HepG2 (cell line): Measurements from ENCODE around the gene JPH4. TPM values are rescaled to one million over a fixed set of nuclear protein-coding genes. Genes with fewer than 3 reads are reported as not detected.
A peak's percentile ranks its signal among the peaks of the same experiment; 100 is the strongest.

Experiments used
- EED ChIP-seq: sonication (generic); formaldehyde crosslinking; IDR thresholded peaks from 2 replicates; pipeline ENCODE4 v1.5.0; 2020; ENCODE audit warnings: mild to moderate bottlenecking, missing genetic modification reagents
- GPN1 ChIP-seq: sonication (generic); formaldehyde crosslinking; IDR thresholded peaks from 2 replicates; pipeline ENCODE4 v1.5.1; 2020; ENCODE audit warnings: missing genetic modification reagents, borderline replicate concordance
- JUN ChIP-seq: sonication (generic); formaldehyde crosslinking; IDR thresholded peaks from 2 replicates; pipeline ENCODE4 v1.4.0; 2020; ENCODE audit warnings: mild to moderate bottlenecking, missing genetic modification reagents
- NFKB2 ChIP-seq: sonication (generic); formaldehyde crosslinking; IDR thresholded peaks from 2 replicates; pipeline ENCODE4 v1.4.0; 2020; ENCODE audit warnings: missing genetic modification reagents, borderline replicate concordance
- POLR2G ChIP-seq: fragments of 200-400 bp; formaldehyde crosslinking; IDR thresholded peaks from 2 replicates; pipeline ENCODE4 v1.6.1; 2018; ENCODE audit warnings: mild to moderate bottlenecking, low read depth, low read length, moderate library complexity
- RELA ChIP-seq: sonication (generic); formaldehyde crosslinking; IDR thresholded peaks from 2 replicates; pipeline ENCODE4 v1.4.0; 2020; ENCODE audit warnings: missing genetic modification reagents
- SOX6 ChIP-seq, 2 experiments: fragments of 450-650 bp in 1 of 2; sonication (generic) in 1 of 2; formaldehyde crosslinking in 1 of 2; IDR thresholded peaks; 2 replicates each; pipeline versions ENCODE4 v1.4.0 to v1.6.1; 2017 to 2020; ENCODE audit warnings: antibody characterized with exemption in 1 of 2, mild to moderate bottlenecking in 1 of 2, missing genetic modification reagents in 1 of 2
- SRSF1 ChIP-seq: fragments of 200-400 bp; formaldehyde crosslinking; optimal IDR thresholded peaks from 2 replicates; pipeline ENCODE3; 2017; ENCODE audit warnings: mild to moderate bottlenecking, low read depth, low read length, moderate library complexity
- XRCC5 ChIP-seq: fragments of 200-400 bp; formaldehyde crosslinking; optimal IDR thresholded peaks from 2 replicates; pipeline ENCODE3; 2017; ENCODE audit warnings: mild to moderate bottlenecking, low read length
- YEATS4 ChIP-seq: sonication (generic); formaldehyde crosslinking; IDR thresholded peaks from 2 replicates; pipeline ENCODE4 v1.4.0; 2020; ENCODE audit warnings: missing genetic modification reagents, borderline replicate concordance
- ZFP36L1 ChIP-seq: sonication (generic); formaldehyde crosslinking; IDR thresholded peaks from 2 replicates; pipeline ENCODE4 v1.8.0; 2022; ENCODE audit warnings: mild to moderate bottlenecking, missing genetic modification reagents, moderate library complexity
- ZNF296 ChIP-seq: sonication (generic); formaldehyde crosslinking; conservative IDR thresholded peaks from 2 replicates; pipeline ENCODE4 v1.5.0; 2020; ENCODE audit warnings: mild to moderate bottlenecking, missing genetic modification reagents
- ZNF713 ChIP-seq: sonication (generic); formaldehyde crosslinking; IDR thresholded peaks from 2 replicates; pipeline ENCODE4 v1.4.0; 2020; ENCODE audit warnings: mild to moderate bottlenecking, missing genetic modification reagents
- ZNF746 ChIP-seq: sonication (generic); formaldehyde crosslinking; IDR thresholded peaks from 2 replicates; pipeline ENCODE4 v1.8.0; 2022; ENCODE audit warnings: mild to moderate bottlenecking, missing genetic modification reagents
- polyA plus RNA-seq, 8 experiments: library from polyadenylated mRNA; depleted of rRNA in 3 of 8; stranded (reverse) in 7 of 8; unstranded in 1 of 8; fragments of >200 nt; fragmentation: Illumina TruSeq in 4 of 8; extraction: Trizol in 4 of 8; gene quantifications; 2 replicates each; pipeline versions ENCODE4 v1.2.1 to v1.2.3, GENCODE V29; 2011 to 2016; ENCODE audit warnings: low read depth in 4 of 8, missing spikeins in 1 of 8, mixed read lengths in 1 of 8; ENCODE audit not compliant: insufficient read depth in 1 of 8
- total RNA-seq, 5 experiments: library from RNA; depleted of rRNA; stranded (reverse); fragments of >200 nt; fragmentation: Illumina TruSeq; extraction: Trizol; gene quantifications; 2 replicates each; pipeline ENCODE4 v1.2.3, GENCODE V29; 2016; ENCODE audit warnings: low read depth in 1 of 5
- TF ChIP-seq, protein P1 (sequence below): sonication (generic); formaldehyde crosslinking; IDR thresholded peaks from 2 replicates; pipeline ENCODE4 v1.4.0; 2020; ENCODE audit warnings: missing genetic modification reagents
- TF ChIP-seq, protein P2 (sequence below): sonication (generic); formaldehyde crosslinking; IDR thresholded peaks from 2 replicates; pipeline ENCODE4 v1.4.0; 2020; ENCODE audit warnings: mild to moderate bottlenecking, missing genetic modification reagents, borderline replicate concordance
- TF ChIP-seq, protein P3 (sequence below): sonication (generic); formaldehyde crosslinking; IDR thresholded peaks from 2 replicates; pipeline ENCODE4 v1.4.0; 2020; ENCODE audit warnings: missing genetic modification reagents
- TF ChIP-seq, protein P4 (sequence below): sonication (generic); formaldehyde crosslinking; IDR thresholded peaks from 2 replicates; pipeline ENCODE4 v1.4.0; 2020; ENCODE audit warnings: low read depth, missing genetic modification reagents
- TF ChIP-seq, protein P5 (sequence below): sonication (generic); formaldehyde crosslinking; IDR thresholded peaks from 2 replicates; pipeline ENCODE4 v1.8.1; 2023; ENCODE audit warnings: mild to moderate bottlenecking, missing genetic modification reagents, borderline replicate concordance

JPH4 gene
- total and polyA plus RNA-seq, 2 of the 13 experiments (the other 11 are each of a cell fraction or from before 2014, with no cell fraction given), result 0.08 to 0.22 TPM

DNA sequence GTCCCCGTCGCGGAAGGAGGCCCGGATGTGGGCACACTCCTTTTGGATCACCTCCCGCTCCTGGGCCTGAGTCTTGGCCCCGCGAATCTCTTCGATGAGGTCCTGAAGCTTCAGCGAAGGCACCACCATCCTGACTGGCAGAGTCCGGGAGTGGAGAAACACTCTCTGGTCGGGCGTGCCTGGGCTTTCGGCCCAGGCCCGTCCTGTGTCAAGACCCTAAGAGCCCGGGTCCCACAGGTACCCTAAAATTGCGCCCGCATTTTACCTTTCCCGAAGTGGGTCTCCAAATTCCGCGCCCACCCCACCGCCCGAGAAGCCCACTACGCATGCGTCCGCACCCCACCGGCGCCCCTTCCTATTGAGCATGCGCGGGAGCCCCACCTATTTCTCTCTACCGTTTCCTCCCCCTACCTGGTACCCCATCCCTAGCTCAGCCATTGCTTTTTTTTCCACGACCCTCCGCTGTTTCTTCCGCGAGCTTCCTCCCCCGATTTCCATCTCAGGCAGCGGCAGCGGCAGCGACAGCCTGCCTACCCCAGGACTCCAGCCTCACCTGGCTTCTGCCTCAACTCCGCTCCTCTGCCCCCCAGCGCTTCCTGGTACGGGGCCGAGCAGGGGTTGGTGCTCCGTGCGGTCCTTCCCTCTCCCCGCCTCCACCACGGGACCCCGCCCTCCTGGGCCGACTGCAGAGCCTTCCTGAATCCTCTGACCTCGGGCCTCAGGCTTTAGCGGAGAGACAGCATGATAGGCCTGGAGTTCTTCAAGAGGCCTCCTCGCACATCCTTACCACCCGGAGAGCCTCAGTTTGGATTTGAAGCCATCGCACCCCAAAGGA lies 11.2 kb downstream of the JPH4 start, which contains the start of gene AP1G2 (continued):
- TF ChIP-seq, protein P1, sequence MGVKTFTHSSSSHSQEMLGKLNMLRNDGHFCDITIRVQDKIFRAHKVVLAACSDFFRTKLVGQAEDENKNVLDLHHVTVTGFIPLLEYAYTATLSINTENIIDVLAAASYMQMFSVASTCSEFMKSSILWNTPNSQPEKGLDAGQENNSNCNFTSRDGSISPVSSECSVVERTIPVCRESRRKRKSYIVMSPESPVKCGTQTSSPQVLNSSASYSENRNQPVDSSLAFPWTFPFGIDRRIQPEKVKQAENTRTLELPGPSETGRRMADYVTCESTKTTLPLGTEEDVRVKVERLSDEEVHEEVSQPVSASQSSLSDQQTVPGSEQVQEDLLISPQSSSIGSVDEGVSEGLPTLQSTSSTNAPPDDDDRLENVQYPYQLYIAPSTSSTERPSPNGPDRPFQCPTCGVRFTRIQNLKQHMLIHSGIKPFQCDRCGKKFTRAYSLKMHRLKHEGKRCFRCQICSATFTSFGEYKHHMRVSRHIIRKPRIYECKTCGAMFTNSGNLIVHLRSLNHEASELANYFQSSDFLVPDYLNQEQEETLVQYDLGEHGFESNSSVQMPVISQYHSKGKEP, result peak; percentile 94
- TF ChIP-seq ZNF746 (CRISPR knock-in tag) (peak; percentile 85), POLR2G (peak; percentile 99), ZFP36L1 (CRISPR knock-in tag) (peak; percentile 98), RELA (CRISPR knock-in tag) (peak; percentile 98), JUN (CRISPR knock-in tag) (0 out of 2 replicates have a peak, but pooled peaks have one; percentile 17), ZNF296 (CRISPR knock-in tag) (0 out of 2 replicates have a peak, but pooled peaks have one; percentile 77), YEATS4 (CRISPR knock-in tag) (peak; percentile 74), GPN1 (CRISPR knock-in tag) (no peak; the same call in 1 of the 2 replicates), XRCC5 (peak; percentile 93), ZNF713 (CRISPR knock-in tag) (peak; percentile 99; the same call in 1 of the 2 replicates), NFKB2 (CRISPR knock-in tag) (peak; percentile 79; the same call in 1 of the 2 replicates), SRSF1 (peak; percentile 99), SOX6 (IDR thresholded peaks at IDR 0.05) (no peak), SOX6 (CRISPR knock-in tag; IDR thresholded peaks at IDR 0.05) (peak; percentile 72; the same call in 1 of the 2 replicates), EED (peak; percentile 19)
- TF ChIP-seq, protein P2, sequence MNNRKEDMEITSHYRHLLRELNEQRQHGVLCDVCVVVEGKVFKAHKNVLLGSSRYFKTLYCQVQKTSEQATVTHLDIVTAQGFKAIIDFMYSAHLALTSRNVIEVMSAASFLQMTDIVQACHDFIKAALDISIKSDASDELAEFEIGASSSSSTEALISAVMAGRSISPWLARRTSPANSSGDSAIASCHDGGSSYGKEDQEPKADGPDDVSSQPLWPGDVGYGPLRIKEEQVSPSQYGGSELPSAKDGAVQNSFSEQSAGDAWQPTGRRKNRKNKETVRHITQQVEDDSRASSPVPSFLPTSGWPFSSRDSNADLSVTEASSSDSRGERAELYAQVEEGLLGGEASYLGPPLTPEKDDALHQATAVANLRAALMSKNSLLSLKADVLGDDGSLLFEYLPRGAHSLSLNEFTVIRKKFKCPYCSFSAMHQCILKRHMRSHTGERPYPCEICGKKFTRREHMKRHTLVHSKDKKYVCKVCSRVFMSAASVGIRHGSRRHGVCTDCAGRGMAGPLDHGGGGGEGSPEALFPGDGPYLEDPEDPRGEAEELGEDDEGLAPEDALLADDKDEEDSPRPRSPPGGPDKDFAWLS (CRISPR knock-in tag), result peak; percentile 89; the same call in 1 of the 2 replicates
- TF ChIP-seq, protein P3, sequence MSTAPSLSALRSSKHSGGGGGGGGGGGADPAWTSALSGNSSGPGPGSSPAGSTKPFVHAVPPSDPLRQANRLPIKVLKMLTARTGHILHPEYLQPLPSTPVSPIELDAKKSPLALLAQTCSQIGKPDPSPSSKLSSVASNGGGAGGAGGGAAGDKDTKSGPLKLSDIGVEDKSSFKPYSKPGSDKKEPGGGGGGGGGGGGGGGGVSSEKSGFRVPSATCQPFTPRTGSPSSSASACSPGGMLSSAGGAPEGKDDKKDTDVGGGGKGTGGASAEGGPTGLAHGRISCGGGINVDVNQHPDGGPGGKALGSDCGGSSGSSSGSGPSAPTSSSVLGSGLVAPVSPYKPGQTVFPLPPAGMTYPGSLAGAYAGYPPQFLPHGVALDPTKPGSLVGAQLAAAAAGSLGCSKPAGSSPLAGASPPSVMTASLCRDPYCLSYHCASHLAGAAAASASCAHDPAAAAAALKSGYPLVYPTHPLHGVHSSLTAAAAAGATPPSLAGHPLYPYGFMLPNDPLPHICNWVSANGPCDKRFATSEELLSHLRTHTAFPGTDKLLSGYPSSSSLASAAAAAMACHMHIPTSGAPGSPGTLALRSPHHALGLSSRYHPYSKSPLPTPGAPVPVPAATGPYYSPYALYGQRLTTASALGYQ (CRISPR knock-in tag), result peak; percentile 79
- TF ChIP-seq, protein P4, sequence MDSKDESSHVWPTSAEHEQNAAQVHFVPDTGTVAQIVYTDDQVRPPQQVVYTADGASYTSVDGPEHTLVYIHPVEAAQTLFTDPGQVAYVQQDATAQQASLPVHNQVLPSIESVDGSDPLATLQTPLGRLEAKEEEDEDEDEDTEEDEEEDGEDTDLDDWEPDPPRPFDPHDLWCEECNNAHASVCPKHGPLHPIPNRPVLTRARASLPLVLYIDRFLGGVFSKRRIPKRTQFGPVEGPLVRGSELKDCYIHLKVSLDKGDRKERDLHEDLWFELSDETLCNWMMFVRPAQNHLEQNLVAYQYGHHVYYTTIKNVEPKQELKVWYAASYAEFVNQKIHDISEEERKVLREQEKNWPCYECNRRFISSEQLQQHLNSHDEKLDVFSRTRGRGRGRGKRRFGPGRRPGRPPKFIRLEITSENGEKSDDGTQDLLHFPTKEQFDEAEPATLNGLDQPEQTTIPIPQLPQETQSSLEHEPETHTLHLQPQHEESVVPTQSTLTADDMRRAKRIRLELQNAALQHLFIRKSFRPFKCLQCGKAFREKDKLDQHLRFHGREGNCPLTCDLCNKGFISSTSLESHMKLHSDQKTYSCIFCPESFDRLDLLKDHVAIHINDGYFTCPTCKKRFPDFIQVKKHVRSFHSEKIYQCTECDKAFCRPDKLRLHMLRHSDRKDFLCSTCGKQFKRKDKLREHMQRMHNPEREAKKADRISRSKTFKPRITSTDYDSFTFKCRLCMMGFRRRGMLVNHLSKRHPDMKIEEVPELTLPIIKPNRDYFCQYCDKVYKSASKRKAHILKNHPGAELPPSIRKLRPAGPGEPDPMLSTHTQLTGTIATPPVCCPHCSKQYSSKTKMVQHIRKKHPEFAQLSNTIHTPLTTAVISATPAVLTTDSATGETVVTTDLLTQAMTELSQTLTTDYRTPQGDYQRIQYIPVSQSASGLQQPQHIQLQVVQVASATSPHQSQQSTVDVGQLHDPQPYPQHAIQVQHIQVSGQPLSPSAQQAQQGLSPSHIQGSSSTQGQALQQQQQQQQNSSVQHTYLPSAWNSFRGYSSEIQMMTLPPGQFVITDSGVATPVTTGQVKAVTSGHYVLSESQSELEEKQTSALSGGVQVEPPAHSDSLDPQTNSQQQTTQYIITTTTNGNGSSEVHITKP, result peak; percentile 73; the same call in 1 of the 2 replicates
- TF ChIP-seq, protein P5, sequence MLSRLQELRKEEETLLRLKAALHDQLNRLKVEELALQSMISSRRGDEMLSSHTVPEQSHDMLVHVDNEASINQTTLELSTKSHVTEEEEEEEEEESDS, result peak; percentile 55; the same call in 1 of the 2 replicates
